ENCODE data around the gene GNLY. TPM values are rescaled to one million over a fixed set of nuclear protein-coding genes. Genes with fewer than 3 reads are reported as not detected.
"Not testable (repeated sequence)": the region's sequence is repeated elsewhere in the genome, so short reads cannot be mapped to it uniquely, and the experiment has no call there.

GNLY gene
- total RNA-seq, 4 donors from 2014 or later, result 1.0 to 5.5 (median 4.3) TPM

DNA sequence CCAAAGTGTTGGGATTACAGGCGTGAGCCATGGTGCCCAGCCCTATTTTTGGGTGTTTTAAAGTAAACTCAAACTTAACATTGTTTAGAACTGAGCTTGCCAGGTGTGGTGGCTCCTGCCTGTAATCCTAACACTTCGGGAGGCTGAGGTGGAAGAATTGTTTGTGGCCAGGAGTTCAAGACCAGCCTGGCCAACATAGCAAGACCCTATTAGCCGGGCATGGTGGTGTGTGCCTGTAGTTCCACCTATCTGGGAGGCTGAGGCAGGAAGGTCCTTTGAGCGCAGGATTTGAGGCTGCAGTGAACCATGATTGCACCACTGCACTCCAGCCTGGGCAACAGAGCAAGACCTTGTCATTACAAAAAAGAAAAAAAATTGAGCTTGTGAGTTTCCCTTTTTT is 43.7 kb upstream of the GNLY start:
- DNase-seq (ENCODE audit: low spot score) (no peak), ATAC-seq (ENCODE audit: low FRiP score) (no peak)
- no peak for TF ChIP-seq CTCF (IDR thresholded peaks at IDR 0.05)

DNA sequence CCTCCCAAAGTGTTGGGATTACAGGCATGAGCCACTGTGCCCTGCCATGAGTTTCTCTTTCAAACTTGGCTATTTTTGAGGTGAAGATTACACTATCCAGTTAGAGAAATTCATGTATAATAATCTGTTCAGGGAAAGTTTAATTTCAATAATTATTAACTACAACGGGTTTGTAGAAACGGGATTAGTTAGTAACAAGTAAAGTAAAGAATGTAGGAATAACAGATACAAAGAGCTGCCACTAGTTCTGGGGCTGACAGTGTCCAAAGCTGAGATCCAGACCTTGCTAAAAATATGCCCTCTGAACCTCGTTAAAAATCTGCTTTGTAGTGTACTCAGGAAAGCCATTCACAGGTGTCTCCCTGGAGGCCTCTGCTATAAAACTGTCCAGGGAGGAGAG is 43.1 kb upstream of the GNLY start:
- DNase-seq (ENCODE audit: low spot score) (no peak), ATAC-seq (ENCODE audit: low FRiP score) (no peak)
- no peak for TF ChIP-seq CTCF (IDR thresholded peaks at IDR 0.05)

GRCh38 chr2:85652056-85652455 is 42.1 kb upstream of the GNLY start:
- no peak for TF ChIP-seq CTCF (IDR thresholded peaks at IDR 0.05)
- DNase-seq (ENCODE audit: low spot score) (no peak), ATAC-seq (ENCODE audit: low FRiP score) (no peak)

DNA sequence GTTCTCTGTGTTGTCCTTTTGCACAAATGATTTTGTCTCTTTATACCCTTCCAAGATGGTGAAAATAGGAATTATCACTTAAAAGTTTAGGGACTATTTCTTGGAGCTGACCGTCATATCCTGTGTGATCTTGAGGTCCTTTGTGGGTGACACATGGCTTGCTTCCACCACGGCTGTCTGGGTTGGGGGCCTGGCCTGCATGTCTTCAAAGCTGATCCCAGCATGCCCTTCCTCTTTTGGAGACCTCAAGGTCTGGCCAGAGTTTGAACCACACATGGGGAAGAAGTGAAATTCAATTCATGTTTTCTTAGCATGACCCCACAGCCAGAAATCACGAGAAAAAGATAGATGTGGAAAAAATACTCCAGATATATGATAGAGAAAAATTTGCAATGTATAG is 40.2 kb upstream of the GNLY start:
- ATAC-seq (ENCODE audit: low FRiP score) (no peak), DNase-seq (ENCODE audit: low spot score) (no peak)
- no peak for TF ChIP-seq CTCF (IDR thresholded peaks at IDR 0.05)

DNA sequence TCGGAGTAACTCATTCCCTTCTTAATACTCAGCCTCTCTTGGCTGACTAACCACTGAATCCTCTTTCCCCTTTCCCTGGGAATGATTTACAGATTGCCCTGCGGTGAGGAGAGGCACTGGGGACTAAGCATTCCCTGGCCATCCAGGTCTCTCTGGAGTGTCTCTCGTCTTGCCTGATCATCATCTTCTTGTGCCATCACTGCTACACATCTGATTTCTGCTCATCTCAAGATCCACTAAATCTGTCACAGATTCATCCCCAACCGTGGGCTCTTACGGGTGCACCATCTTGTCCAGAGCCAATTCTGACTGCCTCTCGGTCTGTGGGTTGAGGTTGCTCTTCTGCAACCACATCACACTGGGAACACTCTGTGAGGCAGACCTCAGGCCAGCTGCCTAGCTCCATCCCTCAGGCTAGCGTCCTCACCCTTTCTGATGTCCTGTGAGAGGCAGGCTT is 38.2 kb upstream of the GNLY start:
- DNase-seq (ENCODE audit: low spot score), result no peak
- TF ChIP-seq CTCF (IDR thresholded peaks at IDR 0.05), result no peak
- no peak for ATAC-seq (ENCODE audit: low FRiP score)

GRCh38 chr2:85656468-85656867 is 37.7 kb upstream of the GNLY start:
- ATAC-seq (ENCODE audit: low FRiP score), result no peak

GRCh38 chr2:85657399-85657798 is 36.8 kb upstream of the GNLY start:
- not testable (repeated sequence) for DNase-seq (ENCODE audit: low spot score)

More at GRCh38 chr2:85656468-85656867, 37.7 kb upstream of the GNLY start:
- no peak for TF ChIP-seq CTCF (IDR thresholded peaks at IDR 0.05)
- DNase-seq (ENCODE audit: low spot score), result no peak

More at GRCh38 chr2:85657399-85657798, 36.8 kb upstream of the GNLY start:
- not testable (repeated sequence) for ATAC-seq (ENCODE audit: low FRiP score)
